NOMO-1 (cell line): ENCODE data around the gene IL17D.

Experiments used
- DNase-seq, 2 experiments: peaks; one replicate each; lab custom pipeline; 2025; ENCODE audit not compliant: unreplicated experiment in 2 of 2; lab: John Stamatoyannopoulos, UW

IL17D gene

GRCh38 chr13:20689291-20689690, 14.2 kb upstream of the IL17D start:
- DNase-seq: no peak

- DNase-seq: no peak
Measured at GRCh38 chr13:20691616-20692015, 11.9 kb upstream of the IL17D start.

DNA sequence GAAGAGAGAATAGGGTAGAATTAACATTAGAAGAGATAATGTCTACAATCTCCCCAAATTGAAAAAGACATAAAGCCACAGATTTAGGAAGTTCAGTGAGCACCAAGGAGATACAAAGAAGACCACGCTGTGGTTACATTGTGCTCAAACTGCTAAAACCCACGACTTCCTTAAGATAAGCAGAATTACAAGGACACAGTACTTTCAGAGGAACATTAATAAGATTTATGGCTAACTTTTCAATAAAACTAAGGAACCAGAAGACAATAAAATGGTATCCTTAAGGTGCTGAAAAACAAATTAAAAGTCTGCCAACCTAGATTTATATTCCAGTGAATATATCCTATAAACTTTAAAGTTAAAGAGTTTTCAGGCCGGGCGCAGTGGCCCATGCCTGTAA, 7.4 kb upstream of the IL17D start:
- DNase-seq: peak in 1 of 2 experiments; percentile 70

DNA sequence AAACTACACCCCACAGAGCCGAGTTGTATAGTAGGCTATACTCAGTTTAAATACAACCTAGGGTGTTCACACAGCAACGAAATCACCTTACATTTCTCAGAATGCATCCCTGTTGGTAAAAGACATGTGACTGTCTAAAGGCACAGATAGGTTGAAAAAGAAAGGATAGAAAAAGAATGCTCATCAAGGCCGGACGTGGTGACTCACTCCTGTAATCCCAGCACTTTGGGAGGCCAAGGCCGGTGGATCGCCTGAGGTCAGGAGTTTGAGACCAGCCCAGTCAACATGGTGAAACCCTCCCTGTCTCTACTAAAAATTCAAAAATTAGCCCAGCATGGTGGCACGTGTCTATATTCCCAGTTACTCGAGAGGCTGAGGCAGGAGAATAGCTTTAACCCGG, 3.8 kb upstream of the IL17D start:
- DNase-seq: no peak

- no peak for DNase-seq
Measured at GRCh38 chr13:20700288-20700687, 3.2 kb upstream of the IL17D start.

DNA sequence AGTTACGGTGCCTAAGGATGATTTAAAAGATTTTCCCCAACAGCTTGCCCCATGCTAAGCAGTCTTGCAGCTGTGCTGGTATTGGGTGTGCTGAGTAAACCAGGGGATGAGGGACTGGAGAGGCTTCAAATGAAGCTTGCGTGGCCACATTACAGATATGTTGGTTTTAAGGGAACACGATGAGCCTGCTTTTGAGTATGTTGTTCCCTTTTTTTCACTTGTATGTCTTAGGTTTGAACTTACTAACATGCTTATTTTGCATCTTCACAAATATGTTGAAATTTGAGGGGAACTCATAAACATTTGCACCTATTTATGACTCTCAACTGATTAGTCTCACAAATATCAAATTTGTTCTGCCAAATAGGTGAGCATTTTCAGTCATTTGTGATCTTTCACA, 2.0 kb upstream of the IL17D start:
- DNase-seq: no peak

- peak in 1 of 2 experiments; percentile 19 for DNase-seq
Measured at GRCh38 chr13:20702530-20702914, 977 bp upstream of the IL17D start.

GRCh38 chr13:20703780-20704458, 420 bp downstream of the IL17D start:
- DNase-seq: peak; percentile 86

DNA sequence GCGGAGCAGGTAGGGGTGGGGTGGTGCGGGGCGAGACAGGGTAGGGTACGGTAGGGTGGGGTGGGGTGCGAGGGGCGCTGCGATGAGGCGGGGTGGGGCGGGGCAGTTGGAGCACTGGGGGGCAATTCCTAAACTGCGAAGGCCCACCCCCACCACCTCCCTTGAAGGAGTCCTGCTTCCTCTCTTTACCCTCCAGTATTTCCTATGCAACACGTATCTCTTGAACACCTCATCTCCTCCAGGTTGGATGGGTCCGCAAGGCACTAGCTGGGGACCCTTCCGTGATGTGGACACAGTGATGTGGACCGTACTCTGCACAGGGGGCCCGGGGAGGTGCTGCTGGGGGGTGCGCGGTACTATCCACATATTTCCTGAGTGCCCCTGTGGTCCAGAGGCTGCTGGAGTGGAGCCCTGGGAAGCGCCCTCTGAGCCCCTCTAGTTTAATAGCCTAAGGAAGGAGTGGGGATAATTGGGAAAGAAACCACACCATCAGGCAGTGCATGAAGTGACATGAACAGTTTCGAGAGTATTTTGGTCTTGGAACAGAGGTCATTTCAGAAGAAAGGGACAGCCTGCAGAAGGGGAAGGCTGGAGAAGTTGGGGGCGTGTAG, 1.1 kb downstream of the IL17D start:
- no peak for DNase-seq

- no peak for DNase-seq
Measured at GRCh38 chr13:20706661-20707060, 3.2 kb downstream of the IL17D start.

GRCh38 chr13:20708216-20708615, 4.7 kb downstream of the IL17D start:
- no peak for DNase-seq

DNA sequence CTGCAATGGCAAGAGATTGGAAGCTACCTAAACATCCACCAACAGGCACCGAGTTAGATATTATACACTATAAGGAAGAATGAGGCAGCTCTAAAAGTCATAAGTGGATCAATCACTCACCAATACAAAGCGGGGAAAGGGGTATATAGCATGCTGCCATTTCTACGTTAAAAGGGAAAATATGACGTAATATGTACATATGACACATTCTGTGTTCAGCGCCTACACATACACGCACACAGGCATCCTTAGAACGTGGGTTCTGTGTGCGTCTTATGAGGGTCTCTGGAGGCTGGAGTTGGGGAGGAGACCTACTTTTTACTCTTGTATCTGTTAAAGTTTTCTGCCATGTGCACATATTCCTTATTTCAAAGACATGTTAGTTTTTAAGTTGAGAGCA, 5.9 kb downstream of the IL17D start:
- no peak for DNase-seq

DNA sequence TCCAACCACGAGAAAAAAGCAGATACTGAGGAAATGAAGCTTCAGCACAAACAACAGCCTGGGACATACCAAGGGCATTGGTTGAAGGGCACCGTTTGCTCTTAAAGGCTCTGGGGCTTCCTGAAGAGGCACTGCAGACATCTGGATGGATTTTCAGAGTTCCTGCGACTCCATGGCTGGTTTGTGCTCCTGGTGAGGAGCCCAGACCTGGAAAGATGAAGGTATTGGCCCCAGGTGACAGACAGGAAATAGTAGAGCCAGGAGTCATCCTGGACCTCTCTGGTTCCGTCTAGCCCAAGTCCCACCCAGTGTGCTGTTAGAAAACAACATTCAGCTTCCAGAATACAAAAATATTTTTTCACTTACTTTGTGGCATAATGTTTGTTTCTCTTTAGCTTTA, 6.3 kb downstream of the IL17D start:
- no peak for DNase-seq

DNA sequence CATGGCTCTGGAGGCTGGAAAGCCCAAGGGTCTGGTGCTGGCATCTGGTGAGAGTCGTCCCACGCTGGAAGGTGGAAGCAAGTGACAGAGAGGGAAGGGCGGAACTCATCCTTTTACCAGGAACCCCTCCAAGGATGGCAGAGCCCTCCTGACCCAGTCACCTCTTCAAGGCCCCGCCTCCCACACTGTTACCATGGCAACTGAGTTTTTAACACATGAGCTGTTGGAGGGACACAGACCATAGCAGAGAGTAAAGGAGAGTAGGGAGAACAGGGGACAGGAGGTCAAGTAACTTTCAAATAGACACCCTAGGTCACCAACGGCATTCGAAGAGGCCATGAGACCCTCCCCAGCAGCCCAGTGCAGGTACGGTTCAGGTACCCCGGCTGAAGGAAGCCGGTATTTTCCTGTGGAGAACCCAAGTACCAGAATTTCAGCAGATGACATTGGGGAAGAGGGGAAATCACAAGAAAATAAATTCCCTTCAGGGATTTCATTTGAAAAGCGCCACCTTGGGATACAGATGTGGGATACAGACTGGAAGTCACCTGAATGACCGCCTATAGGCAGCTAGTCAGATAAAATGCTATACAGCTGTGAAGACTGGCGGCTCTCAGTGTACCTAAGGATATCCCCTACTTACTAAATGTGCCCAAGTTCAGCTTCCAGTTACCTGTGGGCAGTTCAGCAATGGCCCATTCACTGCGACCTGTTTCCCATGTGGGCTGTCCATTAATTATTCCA, 8.0 kb downstream of the IL17D start:
- DNase-seq: peak in 1 of 2 experiments; percentile 32

DNA sequence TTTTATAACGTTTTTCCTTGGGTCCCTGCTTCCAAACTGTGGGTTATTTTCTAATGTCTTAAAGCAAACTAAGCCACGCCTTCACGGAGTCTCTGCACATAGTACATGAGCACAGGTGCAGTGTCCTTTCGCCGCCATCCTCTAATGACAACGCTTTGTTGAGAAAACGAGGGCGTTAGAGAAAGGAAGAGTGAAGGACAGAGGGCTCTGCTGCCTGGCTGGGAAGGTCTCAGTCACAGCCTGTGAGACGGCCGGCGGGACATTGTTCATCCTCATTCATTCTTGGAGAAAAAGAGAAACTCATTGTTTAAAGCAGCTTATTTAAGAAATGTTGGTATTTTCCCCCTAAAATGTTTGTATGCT, 9.5 kb downstream of the IL17D start:
- DNase-seq: no peak

DNA sequence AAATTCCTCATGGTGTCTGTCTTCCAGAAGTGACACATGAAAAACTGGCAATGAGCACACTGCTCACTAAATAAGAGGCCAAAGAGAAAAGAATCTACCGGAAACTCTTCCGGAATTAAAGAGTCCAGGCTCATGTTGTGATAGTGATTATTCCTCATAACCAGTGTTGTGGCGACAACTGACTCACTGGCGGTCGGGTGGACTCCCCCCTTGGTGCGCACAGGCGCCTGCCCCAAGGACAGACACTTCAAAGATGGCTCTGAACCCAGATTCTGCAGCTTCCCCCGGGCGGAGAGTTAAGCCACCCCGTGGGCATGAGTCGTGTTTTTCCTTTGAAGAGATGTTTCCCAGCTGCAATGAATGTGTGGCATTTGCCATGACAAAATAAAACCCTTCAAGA, 10.3 kb downstream of the IL17D start:
- no peak for DNase-seq

GRCh38 chr13:20714161-20714560, 10.7 kb downstream of the IL17D start:
- no peak for DNase-seq

DNA sequence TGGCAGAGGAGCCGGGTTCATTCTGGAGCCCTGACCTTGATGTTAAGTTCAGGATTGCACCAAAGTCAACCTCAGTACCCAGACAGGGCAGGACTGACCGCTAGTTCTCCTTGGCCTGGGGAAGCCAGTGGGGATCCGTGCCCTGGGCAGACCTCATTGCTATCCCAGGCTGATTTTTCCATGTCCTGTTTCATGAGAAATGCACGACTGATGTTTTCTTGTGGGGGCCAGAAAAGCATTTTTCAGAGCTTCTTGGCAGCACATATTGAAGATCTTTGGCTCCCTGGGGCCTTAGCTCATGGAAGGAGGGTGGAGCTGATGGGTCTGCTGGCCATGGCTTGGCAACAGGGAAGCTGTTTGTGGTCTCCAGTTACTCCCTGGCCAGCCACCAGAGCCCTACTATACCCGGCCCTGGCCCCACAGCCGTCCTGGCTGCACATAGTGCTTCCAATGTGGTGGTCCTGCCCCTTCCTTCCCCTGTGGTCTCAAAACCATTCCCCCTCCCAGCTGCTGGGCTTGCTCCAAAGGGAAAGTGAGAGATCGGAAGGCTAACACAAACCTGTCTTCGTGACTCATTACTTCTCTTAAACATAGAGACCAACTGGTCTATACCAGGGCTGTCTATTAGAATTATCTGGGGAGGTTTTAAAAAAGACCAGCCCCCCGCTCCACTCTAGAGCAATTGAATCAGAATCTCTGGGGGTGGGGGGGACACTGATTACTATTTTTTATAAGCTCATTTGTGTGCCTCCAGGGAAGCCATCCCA, 11.2 kb downstream of the IL17D start:
- DNase-seq: no peak

GRCh38 chr13:20715330-20715712, 11.8 kb downstream of the IL17D start:
- DNase-seq: no peak

- DNase-seq: no peak
Measured at GRCh38 chr13:20716951-20717350, 13.5 kb downstream of the IL17D start.
